Ammon's horn (tissue), 1 donor: ENCODE results near the gene STIM1.
"Not testable (repeated sequence)": the region's sequence is repeated elsewhere in the genome, so short reads cannot be mapped to it uniquely, and the experiment has no call there.

ENCODE experiments used
- DNase-seq: peaks from one replicate; pipeline ENCODE4 v3.0.0-alpha.2; 2016; ENCODE audit warnings: low spot score

Gene STIM1

DNA sequence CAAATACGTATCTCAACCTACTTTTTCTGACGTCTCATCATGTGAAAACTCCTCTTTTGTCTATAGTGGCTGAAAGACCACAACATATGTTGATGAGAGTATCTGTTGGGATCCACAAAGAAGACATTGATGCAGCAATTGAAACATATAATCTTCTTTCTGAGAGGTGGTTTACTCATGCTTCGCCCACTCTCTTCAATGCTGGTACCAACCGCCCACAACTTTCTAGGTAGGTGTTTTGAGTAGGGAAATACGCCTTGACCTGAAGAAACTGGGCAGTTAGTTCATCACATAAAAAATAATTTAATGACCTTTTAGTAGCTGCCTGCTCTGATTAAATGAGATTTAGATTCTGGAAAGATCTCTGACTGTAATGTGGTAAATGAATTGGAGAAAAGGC, 256.4 kb downstream of the STIM1 start:
- no peak for DNase-seq

DNA sequence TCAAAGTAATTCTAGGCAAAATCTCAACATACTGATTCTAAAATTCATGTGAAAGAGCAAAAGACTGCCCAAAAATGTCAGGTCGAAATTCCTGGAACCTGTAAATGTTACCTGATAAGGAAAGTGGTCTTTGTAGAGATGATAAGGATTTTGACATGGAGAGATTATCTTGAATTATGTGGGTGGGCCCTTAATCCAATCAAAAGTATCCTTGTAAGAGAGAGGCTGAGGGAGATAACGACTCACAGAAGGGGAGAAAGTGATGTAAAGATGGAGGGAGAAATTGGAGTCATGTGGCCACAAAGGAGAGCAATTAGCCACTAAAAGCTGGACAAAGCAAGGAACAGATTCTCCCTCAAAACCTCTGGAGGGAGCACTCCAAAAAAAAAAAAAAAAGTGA, 259.7 kb downstream of the STIM1 start:
- DNase-seq: no peak

DNA sequence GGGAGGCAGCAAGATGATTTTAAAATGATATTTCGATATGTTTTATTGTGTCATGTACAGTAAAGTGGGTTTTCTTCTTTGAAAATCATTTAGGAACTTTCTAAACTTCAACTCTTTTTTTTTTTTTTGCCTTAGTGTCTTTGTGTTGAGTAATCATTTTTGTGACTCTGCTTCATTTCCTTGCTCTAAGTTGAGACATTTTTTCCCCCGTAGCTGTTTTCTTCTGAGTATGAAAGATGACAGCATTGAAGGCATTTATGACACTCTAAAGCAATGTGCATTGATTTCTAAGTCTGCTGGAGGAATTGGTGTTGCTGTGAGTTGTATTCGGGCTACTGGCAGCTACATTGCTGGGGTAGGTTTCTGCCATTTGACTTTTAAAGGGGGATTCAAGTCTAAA, 262.6 kb downstream of the STIM1 start:
- DNase-seq: no peak

DNA sequence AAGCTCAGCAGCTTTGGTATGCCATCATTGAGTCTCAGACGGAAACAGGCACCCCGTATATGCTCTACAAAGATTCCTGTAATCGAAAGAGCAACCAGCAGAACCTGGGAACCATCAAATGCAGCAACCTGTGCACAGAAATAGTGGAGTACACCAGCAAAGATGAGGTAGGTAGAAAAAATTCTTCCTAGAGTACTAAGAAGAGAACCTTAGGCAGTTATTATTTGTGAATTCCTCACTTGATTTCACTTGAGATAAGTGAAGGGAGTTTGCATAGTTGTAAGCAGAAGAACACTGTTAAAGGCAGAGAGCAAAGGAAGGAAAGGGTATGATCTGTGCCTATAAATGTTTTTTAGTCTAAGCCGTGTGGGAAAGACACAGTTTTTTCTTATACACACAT, 267.8 kb downstream of the STIM1 start:
- no peak for DNase-seq

- DNase-seq: no peak
Observed at GRCh38 chr11:4125141-4125540, 269.7 kb downstream of the STIM1 start.

- DNase-seq: no peak
Observed at GRCh38 chr11:4127357-4127756, 271.9 kb downstream of the STIM1 start.

GRCh38 chr11:4130219-4130618, 274.8 kb downstream of the STIM1 start:
- not testable (repeated sequence) for DNase-seq

- DNase-seq: no peak
Observed at GRCh38 chr11:4134806-4135205, 279.3 kb downstream of the STIM1 start.

DNA sequence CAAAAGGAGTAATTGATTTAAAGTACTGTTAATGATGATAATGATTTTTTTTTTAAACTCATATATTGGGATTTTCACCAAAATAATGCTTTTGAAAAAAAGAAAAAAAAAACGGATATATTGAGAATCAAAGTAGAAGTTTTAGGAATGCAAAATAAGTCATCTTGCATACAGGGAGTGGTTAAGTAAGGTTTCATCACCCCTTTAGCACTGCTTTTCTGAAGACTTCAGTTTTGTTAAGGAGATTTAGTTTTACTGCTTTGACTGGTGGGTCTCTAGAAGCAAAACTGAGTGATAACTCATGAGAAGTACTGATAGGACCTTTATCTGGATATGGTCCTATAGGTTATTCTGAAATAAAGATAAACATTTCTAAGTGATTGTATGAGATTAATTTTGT, 283.0 kb downstream of the STIM1 start:
- DNase-seq: no peak

GRCh38 chr11:4140067-4140636, 284.7 kb downstream of the STIM1 start:
- DNase-seq: no peak
